ENCODE data around the gene AADAT.

DNA sequence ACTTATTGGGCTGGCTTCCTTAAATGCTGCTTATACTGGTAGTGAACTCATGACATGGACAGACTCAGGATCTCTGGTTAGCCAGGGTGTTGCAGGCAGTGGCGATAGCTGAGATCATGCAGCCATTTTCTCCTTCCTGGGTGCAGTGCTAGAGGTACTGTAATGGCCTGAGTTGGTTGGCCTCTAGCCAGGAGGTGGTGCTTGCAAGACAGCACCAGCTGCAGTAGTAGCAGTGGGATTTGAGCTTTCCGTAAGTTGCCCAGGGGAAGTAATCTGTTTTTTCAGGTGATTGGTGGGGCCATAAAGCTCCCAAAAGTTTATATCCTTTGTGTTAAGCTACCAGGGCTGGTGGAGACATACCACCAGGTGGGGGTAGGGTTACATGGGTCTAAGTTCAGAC lies 45.1 kb upstream of the AADAT start:
- no peak for TF ChIP-seq CTCF (IDR thresholded peaks at IDR 0.05)
- TF ChIP-seq EZH2 (IDR thresholded peaks at IDR 0.05), result no peak
